AG08396 (cell line): ENCODE results near the gene RNF125.

ENCODE experiments used
- DNase-seq: peaks from one replicate; pipeline ENCODE4 v3.0.0; 2012; ENCODE audit warnings: low spot score, mixed read lengths

Gene RNF125

GRCh38 chr18:32091325-32091723 lies 72.7 kb downstream of the RNF125 start:
- no peak for DNase-seq

- peak; percentile 87 for DNase-seq
These were observed 73.2 kb downstream of the RNF125 start, which contains the start of gene RNF138 for GRCh38 chr18:32091724-32092421. TSS of gene RNF138 (plus strand) at chr18:32091874. CDS start at chr18:32092777, 903 bp downstream.

- peak; percentile 100 for DNase-seq
These were observed 73.9 kb downstream of the RNF125 start for GRCh38 chr18:32092422-32093101.

GRCh38 chr18:32093102-32093511 lies 74.5 kb downstream of the RNF125 start:
- DNase-seq: peak; percentile 79

- no peak for DNase-seq
These were observed 74.9 kb downstream of the RNF125 start for GRCh38 chr18:32093523-32093922.

- no peak for DNase-seq
These were observed 76.7 kb downstream of the RNF125 start for GRCh38 chr18:32095192-32095899.

- no peak for DNase-seq
These were observed 77.2 kb downstream of the RNF125 start for GRCh38 chr18:32095900-32096229.

GRCh38 chr18:32096946-32097345 lies 78.3 kb downstream of the RNF125 start:
- DNase-seq: no peak

- no peak for DNase-seq
These were observed 85.9 kb downstream of the RNF125 start for GRCh38 chr18:32104516-32104915.

- DNase-seq: no peak
These were observed 91.4 kb downstream of the RNF125 start for GRCh38 chr18:32110005-32110404.

GRCh38 chr18:32111706-32112105 lies 93.1 kb downstream of the RNF125 start:
- DNase-seq: no peak

GRCh38 chr18:32112826-32113225 lies 94.2 kb downstream of the RNF125 start:
- no peak for DNase-seq

- DNase-seq: no peak
These were observed 95.8 kb downstream of the RNF125 start for GRCh38 chr18:32114293-32114942.

GRCh38 chr18:32122039-32122438 lies 103.4 kb downstream of the RNF125 start:
- DNase-seq: no peak
